GM10847 (cell line): Measurements from ENCODE around the gene MYO3B.

ENCODE experiments used
- POLR2A ChIP-seq: IDR thresholded peaks from 2 replicates; pipeline ENCODE4 v1.6.1; 2011; ENCODE audit not compliant: insufficient read length; ENCODE audit errors: extremely low read depth

Gene MYO3B

GRCh38 chr2:170467568-170468422 lies 289.8 kb downstream of the MYO3B start:
- no peak for TF ChIP-seq POLR2A

- TF ChIP-seq POLR2A, result no peak
These were observed 290.6 kb downstream of the MYO3B start for GRCh38 chr2:170468557-170468956.

GRCh38 chr2:170475878-170476277 lies 297.9 kb downstream of the MYO3B start:
- no peak for TF ChIP-seq POLR2A

GRCh38 chr2:170477630-170478029 lies 299.7 kb downstream of the MYO3B start:
- TF ChIP-seq POLR2A, result no peak

- no peak for TF ChIP-seq POLR2A
These were observed 303.3 kb downstream of the MYO3B start for GRCh38 chr2:170481201-170481600.

GRCh38 chr2:170484552-170484951 lies 306.6 kb downstream of the MYO3B start:
- TF ChIP-seq POLR2A, result no peak

- no peak for TF ChIP-seq POLR2A
These were observed 307.5 kb downstream of the MYO3B start for GRCh38 chr2:170485254-170486026.

- no peak for TF ChIP-seq POLR2A
These were observed 308.8 kb downstream of the MYO3B start for GRCh38 chr2:170486730-170487129.

GRCh38 chr2:170488807-170489206 lies 310.9 kb downstream of the MYO3B start:
- no peak for TF ChIP-seq POLR2A

GRCh38 chr2:170492010-170492409 lies 314.1 kb downstream of the MYO3B start:
- no peak for TF ChIP-seq POLR2A

- TF ChIP-seq POLR2A, result no peak
These were observed 315.6 kb downstream of the MYO3B start for GRCh38 chr2:170493426-170494097.

GRCh38 chr2:170495896-170496295 lies 317.9 kb downstream of the MYO3B start:
- TF ChIP-seq POLR2A, result no peak

GRCh38 chr2:170498619-170499018 lies 320.7 kb downstream of the MYO3B start:
- no peak for TF ChIP-seq POLR2A

GRCh38 chr2:170500104-170500503 lies 322.2 kb downstream of the MYO3B start:
- TF ChIP-seq POLR2A, result no peak

GRCh38 chr2:170500770-170501169 lies 322.8 kb downstream of the MYO3B start:
- no peak for TF ChIP-seq POLR2A

GRCh38 chr2:170501421-170502043 lies 323.6 kb downstream of the MYO3B start:
- no peak for TF ChIP-seq POLR2A
